ENCODE results near the gene DLGAP1. TPM values are rescaled to one million over a fixed set of nuclear protein-coding genes. Genes with fewer than 3 reads are reported as not detected.

The DLGAP1 gene
- total RNA-seq, 2 experiments from 2014 or later, result 0.31 to 0.36 TPM

DNA sequence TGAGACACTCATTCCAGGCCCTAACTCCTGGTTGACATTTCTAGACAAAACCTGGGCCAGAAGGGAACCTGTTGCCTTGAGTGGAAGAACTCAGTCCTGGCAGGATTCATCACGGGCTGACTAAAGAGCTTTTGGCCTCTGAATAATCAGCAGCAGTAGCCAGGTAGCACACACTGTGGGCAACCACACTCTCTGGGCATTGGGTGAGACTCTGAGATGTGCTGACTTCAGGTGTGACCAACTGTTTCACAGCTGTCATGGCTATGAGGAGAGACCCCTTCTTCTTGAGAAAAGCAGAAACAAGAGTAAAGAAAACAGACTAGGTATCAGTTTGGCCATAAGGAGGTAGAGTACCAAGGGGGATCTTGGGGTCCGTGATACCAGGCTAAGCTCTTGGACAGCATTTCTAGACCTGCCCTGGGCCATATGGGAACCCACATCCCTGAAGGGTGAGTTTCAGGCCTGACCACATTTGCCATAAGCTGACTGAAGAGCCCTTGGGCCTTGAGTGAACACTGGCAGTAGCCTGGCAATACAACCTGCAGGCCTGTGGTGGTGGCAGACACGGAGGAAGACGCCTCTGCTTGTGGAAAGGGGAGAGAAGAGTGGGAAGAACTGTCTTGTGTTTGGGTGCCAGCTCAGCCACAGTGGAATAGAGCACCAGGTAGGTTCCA is 230.9 kb downstream of the DLGAP1 start:
- no peak overlapping the region for H3K4me3 ChIP-seq (ENCODE audit: low read length)
- no peak overlapping the region for H3K4me3 Mint-ChIP-seq
- H3K27ac ChIP-seq (ENCODE audit: low read depth in 1 of 2, low read length in 2 of 2), result no peak overlapping the region
- no peak for TF ChIP-seq CTCF (IDR thresholded peaks at IDR 0.05)
- no peaks in the 10 kb centered on the region for H3K27me3 Mint-ChIP-seq
- H3K36me3 ChIP-seq (ENCODE audit: insufficient read depth, low read length), result no peaks in the 10 kb centered on the region
- no peak for ATAC-seq (ENCODE audit: poor library complexity)
- no peak overlapping the region for H3K27ac Mint-ChIP-seq
- intact Hi-C loops (cut with DNase I, micrococcal nuclease), result no loop called here
- no peaks in the 10 kb centered on the region for H3K27me3 ChIP-seq (ENCODE audit: control insufficient read depth in 1 of 2, insufficient read depth in 2 of 2, low read length in 2 of 2)
- no peaks in the 10 kb centered on the region for H3K4me1 Mint-ChIP-seq (ENCODE audit: low read depth)
- H3K9me3 ChIP-seq (ENCODE audit: control insufficient read depth in 1 of 2, insufficient read depth in 1 of 2, low read length in 2 of 2), result peaks cover 0 to 3% of the 10 kb centered on the region in 2 experiments
- POLR2A ChIA-PET, result no interaction called here
- DNase-seq, result no peak
- H3K9me3 Mint-ChIP-seq, result peaks cover 12% of the 10 kb centered on the region
- no peaks in the 10 kb centered on the region for H3K36me3 Mint-ChIP-seq (ENCODE audit: low read depth)
- CTCF ChIA-PET, result no interaction called here
- H3K4me1 ChIP-seq (ENCODE audit: insufficient read depth, low read length), result no peaks in the 10 kb centered on the region

GRCh38 chr18:4211111-4211837 is 243.8 kb downstream of the DLGAP1 start:
- Mint-ChIP-seq H3K27ac (no peak overlapping the region), H3K36me3 (ENCODE audit: low read depth) (no peaks in the 10 kb centered on the region), H3K27me3 (no peaks in the 10 kb centered on the region), H3K4me1 (ENCODE audit: low read depth) (no peaks in the 10 kb centered on the region), H3K9me3 (no peaks in the 10 kb centered on the region), H3K4me3 (no peak overlapping the region)
- no peak for DNase-seq
- TF ChIP-seq CTCF (IDR thresholded peaks at IDR 0.05), result no peak
- H3K4me3 ChIP-seq (ENCODE audit: low read length), result no peak overlapping the region
- CTCF ChIA-PET, result no interaction called here
- H3K4me1 ChIP-seq (ENCODE audit: insufficient read depth, low read length), result no peaks in the 10 kb centered on the region
- H3K36me3 ChIP-seq (ENCODE audit: insufficient read depth, low read length), result no peaks in the 10 kb centered on the region
- H3K27me3 ChIP-seq (ENCODE audit: control insufficient read depth in 1 of 2, insufficient read depth in 2 of 2, low read length in 2 of 2), result no peaks in the 10 kb centered on the region
- ATAC-seq (ENCODE audit: poor library complexity), result no peak
- H3K9me3 ChIP-seq (ENCODE audit: control insufficient read depth in 1 of 2, insufficient read depth in 1 of 2, low read length in 2 of 2), result no peaks in the 10 kb centered on the region
- no peak overlapping the region for H3K27ac ChIP-seq (ENCODE audit: low read depth in 1 of 2, low read length in 2 of 2)
- intact Hi-C loops (cut with DNase I, micrococcal nuclease), result no loop called here
- POLR2A ChIA-PET, result no interaction called here

GRCh38 chr18:4208366-4208765 is 246.7 kb downstream of the DLGAP1 start:
- Mint-ChIP-seq H3K36me3 (ENCODE audit: low read depth) (no peaks in the 10 kb centered on the region), H3K4me1 (ENCODE audit: low read depth) (no peaks in the 10 kb centered on the region), H3K9me3 (no peaks in the 10 kb centered on the region), H3K27me3 (no peaks in the 10 kb centered on the region), H3K27ac (no peak overlapping the region), H3K4me3 (no peak overlapping the region)
- H3K27me3 ChIP-seq (ENCODE audit: control insufficient read depth in 1 of 2, insufficient read depth in 2 of 2, low read length in 2 of 2), result no peaks in the 10 kb centered on the region
- TF ChIP-seq CTCF (IDR thresholded peaks at IDR 0.05), result no peak
- POLR2A ChIA-PET, result no interaction called here
- ATAC-seq (ENCODE audit: poor library complexity) (no peak), DNase-seq (no peak)
- H3K4me1 ChIP-seq (ENCODE audit: insufficient read depth, low read length), result no peaks in the 10 kb centered on the region
- CTCF ChIA-PET, result no interaction called here
- intact Hi-C loops (cut with DNase I, micrococcal nuclease), result no loop called here
- no peak overlapping the region for H3K27ac ChIP-seq (ENCODE audit: low read depth in 1 of 2, low read length in 2 of 2)
- H3K36me3 ChIP-seq (ENCODE audit: insufficient read depth, low read length), result no peaks in the 10 kb centered on the region
- no peaks in the 10 kb centered on the region for H3K9me3 ChIP-seq (ENCODE audit: control insufficient read depth in 1 of 2, insufficient read depth in 1 of 2, low read length in 2 of 2)
- no peak overlapping the region for H3K4me3 ChIP-seq (ENCODE audit: low read length)

All from CD4-positive, alpha-beta T cell (primary cell).